Astrocyte of the hippocampus (primary cell): ENCODE results near the gene TRIM75.
"Not testable (repeated sequence)": the region's sequence is repeated elsewhere in the genome, so short reads cannot be mapped to it uniquely, and the experiment has no call there.

ENCODE experiments used
- DNase-seq: peaks from one replicate; pipeline ENCODE4 v3.0.0; 2011; ENCODE audit warnings: low read depth, low spot score

Gene TRIM75

GRCh38 chr4:165077034-165077578 is 23.4 kb downstream of the TRIM75 start:
- no peak for DNase-seq

- peak; percentile 69 for DNase-seq
These were observed 25.8 kb downstream of the TRIM75 start for GRCh38 chr4:165079476-165079875.

- DNase-seq, result not testable (repeated sequence)
These were observed 31.1 kb downstream of the TRIM75 start for GRCh38 chr4:165084787-165085186.

- DNase-seq, result no peak
These were observed 32.3 kb downstream of the TRIM75 start for GRCh38 chr4:165085946-165086345.

GRCh38 chr4:165088366-165088765 is 34.7 kb downstream of the TRIM75 start:
- DNase-seq, result no peak

- not testable (repeated sequence) for DNase-seq
These were observed 38.5 kb downstream of the TRIM75 start for GRCh38 chr4:165092187-165092586.

- no peak for DNase-seq
These were observed 41.2 kb downstream of the TRIM75 start for GRCh38 chr4:165094873-165095272.

GRCh38 chr4:165095291-165095690 is 41.6 kb downstream of the TRIM75 start:
- DNase-seq, result no peak

- DNase-seq, result peak; percentile 46
These were observed 43.1 kb downstream of the TRIM75 start for GRCh38 chr4:165096776-165097175.

GRCh38 chr4:165101641-165102040 is 48.0 kb downstream of the TRIM75 start:
- no peak for DNase-seq

GRCh38 chr4:165106518-165106917 is 52.9 kb downstream of the TRIM75 start:
- no peak for DNase-seq
